HG02885 (cell line): ENCODE results near the gene KNSTRN.

Source experiments
- ATAC-seq: cut with Tn5 transposase; IDR thresholded peaks from one replicate; pipeline ENCODE4 v1.9.1; 2021; ENCODE audit warnings: mild to moderate bottlenecking; ENCODE audit not compliant: unreplicated experiment, poor library complexity

KNSTRN gene

DNA sequence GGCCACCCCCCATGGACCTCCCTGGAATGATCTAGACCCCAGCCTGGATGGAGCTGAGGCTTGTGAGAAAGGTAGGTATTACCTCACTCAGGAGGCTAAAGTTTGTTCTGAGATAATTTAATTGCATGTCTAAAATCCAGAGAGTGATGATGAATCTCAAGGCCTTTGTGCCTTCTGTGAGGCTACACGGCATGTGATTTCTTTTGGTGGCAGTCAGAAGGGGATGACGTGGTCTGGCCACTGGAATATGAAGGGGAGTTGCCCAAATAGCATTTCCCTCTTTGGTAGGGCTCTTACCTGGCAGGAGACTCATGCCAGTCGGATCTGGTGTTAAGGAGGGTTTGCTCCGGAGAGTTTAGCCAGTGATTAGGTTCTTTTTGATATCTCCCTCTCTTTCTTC is 60.7 kb downstream of the KNSTRN start:
- no peak for ATAC-seq

DNA sequence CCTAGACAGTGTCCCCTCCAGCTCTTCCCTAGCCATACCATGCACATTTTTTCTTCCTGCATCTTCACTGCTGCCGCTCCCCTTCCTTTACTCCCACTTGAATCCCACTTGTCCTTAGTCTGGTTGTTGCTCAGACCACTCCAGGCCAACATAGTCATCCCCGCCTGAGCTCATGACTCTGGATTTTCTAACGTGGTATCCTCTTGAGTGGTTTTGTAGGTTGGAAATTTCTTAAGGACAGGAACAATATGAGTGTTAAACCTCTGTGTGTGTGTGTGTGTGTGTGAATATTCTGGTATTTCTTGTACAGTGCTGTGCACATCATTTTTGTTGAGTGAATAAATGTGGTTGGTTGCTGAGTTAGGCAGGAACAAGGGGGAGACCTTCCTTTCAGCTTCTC is 61.3 kb downstream of the KNSTRN start:
- no peak for ATAC-seq
